ENCODE measurements around the gene CRADD.

GRCh38 chr12:93663006-93663728 is 14.0 kb upstream of the CRADD start:
- TF ChIP-seq JUN (IDR thresholded peaks at IDR 0.05; ENCODE audit: borderline replicate concordance, insufficient read depth, insufficient read length, low read depth), result no peak
- TF ChIP-seq CTCF (IDR thresholded peaks at IDR 0.05; ENCODE audit: extremely low read depth in 1 of 2, insufficient read depth in 1 of 2, low read depth in 1 of 2, low read length in 2 of 2), result no peak
- no peak for TF ChIP-seq POLR2A (IDR thresholded peaks at IDR 0.05; ENCODE audit: low read depth, low read length)
- no peak for TF ChIP-seq MAX (IDR thresholded peaks at IDR 0.05; ENCODE audit: insufficient read depth, insufficient read length)
- TF ChIP-seq EZH2 (IDR thresholded peaks at IDR 0.05; ENCODE audit: borderline replicate concordance, low read depth, low read length, severe bottlenecking), result no peak
- no peak for TF ChIP-seq FOS (IDR thresholded peaks at IDR 0.05; ENCODE audit: borderline replicate concordance, insufficient read depth, low read length)
- no peak for TF ChIP-seq POLR2AphosphoS5 (IDR thresholded peaks at IDR 0.05; ENCODE audit: insufficient read depth, low read depth, low read length)
- TF ChIP-seq GATA2 (IDR thresholded peaks at IDR 0.05; ENCODE audit: insufficient read depth, insufficient read length, low read depth, low read length), result no peak
- TF ChIP-seq MYC (IDR thresholded peaks at IDR 0.05; ENCODE audit: low read depth, low read length), result no peak
